Psoas muscle (tissue), 8 donors: ENCODE measurements around the gene OR51L1. TPM values are rescaled to one million over a fixed set of nuclear protein-coding genes. Genes with fewer than 3 reads are reported as not detected.
"Not testable (repeated sequence)": the region's sequence is repeated elsewhere in the genome, so short reads cannot be mapped to it uniquely, and the experiment has no call there.

ENCODE experiments used
- ATAC-seq, 4 donors: fragments of 200-7000 bp; cut with Tn5 transposase; one replicate each; pipeline ENCODE4 v1.9.1; 2020; ENCODE audit warnings: moderate library complexity in 3 of 4, mild to moderate bottlenecking in 2 of 4
- DNase-seq, 2 donors: peaks; one replicate each; pipeline ENCODE4 v3.0.0-alpha.2; 2020
- H3K27ac ChIP-seq: fragments of 200-600 bp; one replicate; pipeline ENCODE4 v1.8.0; 2022
- H3K27me3 ChIP-seq, 3 donors: fragments of 200-600 bp in 1 of 3; one replicate each; pipeline versions ENCODE4 v1.6.1 to v1.8.0; 2013 to 2022; ENCODE audit warnings: low read length in 2 of 3, mild to moderate bottlenecking in 2 of 3, moderate library complexity in 1 of 3; ENCODE audit not compliant: insufficient read depth in 3 of 3
- H3K36me3 ChIP-seq, 2 donors: fragments of 200-600 bp in 1 of 2; one replicate each; pipeline versions ENCODE4 v1.6.1 to v1.8.0; 2013 to 2022; ENCODE audit warnings: low read depth in 1 of 2, mild to moderate bottlenecking in 1 of 2, moderate library complexity in 1 of 2; ENCODE audit not compliant: insufficient read depth in 1 of 2
- H3K4me1 ChIP-seq: fragments of 200-600 bp; one replicate; pipeline ENCODE4 v1.8.0; 2022
- H3K4me3 ChIP-seq: fragments of 200-600 bp; one replicate; pipeline ENCODE4 v1.8.0; 2022; ENCODE audit warnings: mild to moderate bottlenecking
- H3K9me3 ChIP-seq: fragments of 200-600 bp; one replicate; pipeline ENCODE4 v1.8.0; 2022
- WGBS, 3 donors: extraction: QIAGEN DNeasy Blood & Tissue Kit; methylation state at CpG; one replicate each; pipeline versions ENCODE4 v1.1.6 to v1.1.7; 2013; 5-methylcytosine and 5-hydroxymethylcytosine counted together
- intact Hi-C, 2 donors: fragments of 100-400 bp; cut with DNase I; formaldehyde crosslinking; loops; one replicate each; pipeline versions ENCODE4 v1.11.0 to v1.14.2; 2022
- long read RNA-seq, 2 donors: library from polyadenylated mRNA; unstranded; transcript quantifications; one replicate each; pipeline ENCODE4 v2.0.0, GENCODE V29; 2021
- polyA plus RNA-seq, 3 donors: library from polyadenylated mRNA; stranded (reverse); fragments of 200-250 nt; gene quantifications; one replicate each; pipeline ENCODE4 v1.2.3, GENCODE V29; 2013
- total RNA-seq, 4 donors: library from RNA; stranded (reverse); fragmentation: NEBNext Ultra II Directional in 2 of 4; extraction: Animal tissue kit (Norgen Biotek cat#: 25700) in 2 of 4; gene quantifications; one replicate each; pipeline versions ENCODE4 v1.2.1 to v1.2.4, GENCODE V29; 2021 to 2023
- TF ChIP-seq, protein P1 (sequence below): fragments of 200-600 bp; IDR thresholded peaks from one replicate; pipeline ENCODE4 v1.8.0; 2022; ENCODE audit warnings: antibody characterized with exemption
- donor health status: healthy with polysubstance abuse.
- donor health status: DM: no; HTN: no; CAD: no; lungs with moderate emphysema.
- donor health status: Bipolar disorder and iron deficiency.
- donor health status: healthy.
- donor health status: DM: yes; HTN: yes; CAD: no.
- donor health status: DM: no; HTN: no; CAD: no.
- donor health status: DM: no; HTN: no; CAD: no.
- donor health status: DM: yes; HTN: yes; CAD: no.

OR51L1 gene
- total RNA-seq (not detected), polyA plus RNA-seq (not detected)
- long read RNA-seq, donor 1: 0 reads
- long read RNA-seq, donor 2: 0 reads

DNA sequence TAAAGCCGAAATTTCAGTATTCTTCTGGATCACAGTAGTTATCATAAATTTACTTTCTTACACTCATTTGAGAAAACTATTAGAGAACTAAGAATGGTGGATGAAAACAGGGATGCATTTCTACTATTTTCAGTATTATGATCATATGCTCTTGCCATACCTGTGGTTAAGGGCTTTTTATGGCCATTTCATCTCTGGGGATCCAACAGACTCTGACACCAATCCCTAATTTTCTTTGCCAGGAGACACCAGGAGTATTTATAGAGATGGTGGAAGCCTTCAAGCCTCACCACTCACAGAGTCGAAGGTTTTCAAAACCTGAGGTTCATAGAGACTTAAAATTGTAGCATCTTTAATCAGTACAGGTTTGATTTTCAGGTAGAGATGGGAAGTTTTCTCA, at the start of gene OR51L1:
TSS of gene OR51L1 (plus strand) at position 301 of the 400 bp plus-strand sequence. CDS start 4,132 bp downstream, outside the sequence.
- no peaks in the 10 kb centered on the region for H3K4me1 ChIP-seq
- no peaks in the 10 kb centered on the region for H3K9me3 ChIP-seq
- ATAC-seq (no peak), DNase-seq (no peak)
- intact Hi-C loops: no loop called here
- no peak within 1 kb of the TSS for H3K4me3 ChIP-seq
- H3K27ac ChIP-seq: no peak within 1 kb of the TSS
- TF ChIP-seq, protein P1, sequence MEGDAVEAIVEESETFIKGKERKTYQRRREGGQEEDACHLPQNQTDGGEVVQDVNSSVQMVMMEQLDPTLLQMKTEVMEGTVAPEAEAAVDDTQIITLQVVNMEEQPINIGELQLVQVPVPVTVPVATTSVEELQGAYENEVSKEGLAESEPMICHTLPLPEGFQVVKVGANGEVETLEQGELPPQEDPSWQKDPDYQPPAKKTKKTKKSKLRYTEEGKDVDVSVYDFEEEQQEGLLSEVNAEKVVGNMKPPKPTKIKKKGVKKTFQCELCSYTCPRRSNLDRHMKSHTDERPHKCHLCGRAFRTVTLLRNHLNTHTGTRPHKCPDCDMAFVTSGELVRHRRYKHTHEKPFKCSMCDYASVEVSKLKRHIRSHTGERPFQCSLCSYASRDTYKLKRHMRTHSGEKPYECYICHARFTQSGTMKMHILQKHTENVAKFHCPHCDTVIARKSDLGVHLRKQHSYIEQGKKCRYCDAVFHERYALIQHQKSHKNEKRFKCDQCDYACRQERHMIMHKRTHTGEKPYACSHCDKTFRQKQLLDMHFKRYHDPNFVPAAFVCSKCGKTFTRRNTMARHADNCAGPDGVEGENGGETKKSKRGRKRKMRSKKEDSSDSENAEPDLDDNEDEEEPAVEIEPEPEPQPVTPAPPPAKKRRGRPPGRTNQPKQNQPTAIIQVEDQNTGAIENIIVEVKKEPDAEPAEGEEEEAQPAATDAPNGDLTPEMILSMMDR: no peak
- no peaks in the 10 kb centered on the region for H3K36me3 ChIP-seq
- peaks cover 0 to 2% (median 0%) of the 10 kb centered on the region in 3 donors for H3K27me3 ChIP-seq
- WGBS, 3 donors: 74 to 82% (median 80%) methylated on average over 2 of the region's 2 CpGs

DNA sequence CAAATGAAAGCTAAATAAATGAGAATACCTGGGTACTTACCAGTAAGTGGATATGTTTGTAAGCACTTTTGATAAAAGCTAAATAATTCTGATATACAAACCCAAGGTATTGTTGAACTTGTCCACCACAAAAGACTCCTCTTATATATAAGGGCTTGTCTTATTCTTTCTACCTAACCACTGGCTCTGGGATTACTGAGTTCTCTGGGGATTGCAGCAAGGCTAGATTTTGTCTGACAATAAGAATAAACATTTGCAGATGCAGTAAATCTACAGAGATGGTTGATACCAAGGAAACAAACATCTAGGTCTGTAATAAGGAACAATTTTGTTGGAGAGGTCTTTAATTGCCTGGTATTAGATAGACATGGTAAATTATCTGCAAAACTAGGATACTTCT, 47.1 kb upstream of the OR51L1 start, which contains the start of gene OR51A4:
TSS of gene OR51A4 (minus strand) at position 101 of the 400 bp plus-strand sequence. CDS start 505 bp downstream, outside the sequence.
- intact Hi-C loops: no loop called here
- Histone ChIP-seq H3K4me1 (no peaks in the 10 kb centered on the region), H3K27me3 (no peaks in the 10 kb centered on the region), H3K27ac (no peak within 1 kb of the TSS), H3K4me3 (no peak within 1 kb of the TSS), H3K9me3 (no peaks in the 10 kb centered on the region), H3K36me3 (no peaks in the 10 kb centered on the region)
- DNase-seq: no peak
- TF ChIP-seq, protein P1: no peak
- ATAC-seq: no peak

DNA sequence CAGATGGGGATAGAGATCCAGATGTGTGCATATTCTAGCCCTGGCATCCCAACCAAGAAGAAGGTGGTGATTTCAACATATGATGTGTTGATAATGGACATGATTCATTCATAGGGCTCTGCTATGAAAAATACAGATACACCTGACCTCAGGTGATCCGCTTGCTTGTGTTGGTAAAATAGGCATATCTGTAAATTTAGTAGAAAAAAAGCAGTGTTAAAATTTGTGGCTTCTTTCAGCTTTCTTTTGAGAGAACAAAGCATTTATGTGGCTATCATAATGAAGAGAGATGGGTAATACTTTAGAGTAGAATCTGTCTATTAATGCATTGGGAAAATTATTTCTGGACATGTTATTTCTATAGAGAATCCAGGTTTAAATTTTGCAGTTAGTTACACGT, 39.0 kb upstream of the OR51L1 start, which contains the start of gene OR51A2:
TSS of gene OR51A2 (minus strand) at position 101 of the 400 bp plus-strand sequence. CDS start at position 101, 0 bp downstream.
- intact Hi-C loops, ATAC-seq, H3K9me3 ChIP-seq, DNase-seq, H3K27ac ChIP-seq, H3K36me3 ChIP-seq, H3K4me1 ChIP-seq, H3K4me3 ChIP-seq, H3K27me3 ChIP-seq: not testable (repeated sequence)
- WGBS, 3 donors: 53 to 59% (median 55%) methylated on average over 2 of the region's 2 CpGs

GRCh38 chr11:4957396-4957795, 37.3 kb upstream of the OR51L1 start:
- intact Hi-C loops: no loop called here
- TF ChIP-seq, protein P1: no peak
- no peaks in the 10 kb centered on the region for H3K4me1 ChIP-seq
- no peaks in the 10 kb centered on the region for H3K27me3 ChIP-seq
- no peaks in the 10 kb centered on the region for H3K9me3 ChIP-seq
- H3K4me3 ChIP-seq: no peak overlapping the region
- no peak overlapping the region for H3K27ac ChIP-seq
- ATAC-seq: no peak
- no peaks in the 10 kb centered on the region for H3K36me3 ChIP-seq
- 76 to 82% (median 81%) methylated on average over 4 of the region's 4 CpGs for WGBS, 3 donors
- no peak for DNase-seq

DNA sequence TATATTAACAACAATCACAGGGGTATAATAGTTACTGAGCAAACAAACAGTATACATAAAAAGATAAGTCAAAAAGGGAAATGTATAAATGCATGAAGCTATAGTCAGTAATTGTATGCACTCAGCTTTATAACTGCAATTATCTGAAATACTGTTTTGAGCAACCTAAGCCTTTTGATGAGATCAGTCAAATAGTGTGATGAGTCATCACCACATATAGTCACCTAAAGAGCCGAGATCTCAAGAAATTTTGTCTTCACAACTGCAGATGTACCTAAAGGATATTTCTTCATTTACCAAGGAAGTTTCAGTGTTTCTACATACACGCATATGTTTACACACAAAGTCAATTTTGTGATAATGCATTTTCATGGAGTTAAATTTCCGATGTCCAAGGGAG, 33.8 kb upstream of the OR51L1 start:
- TF ChIP-seq, protein P1: no peak
- WGBS, 3 donors: 65 to 78% (median 74%) methylated on average over 3 of the region's 3 CpGs
- H3K27ac ChIP-seq: no peak overlapping the region
- H3K36me3 ChIP-seq: no peaks in the 10 kb centered on the region
- ATAC-seq (no peak), DNase-seq (no peak)
- no peaks in the 10 kb centered on the region for H3K4me1 ChIP-seq
- intact Hi-C loops: no loop called here
- no peaks in the 10 kb centered on the region for H3K9me3 ChIP-seq
- no peaks in the 10 kb centered on the region for H3K27me3 ChIP-seq
- H3K4me3 ChIP-seq: no peak overlapping the region
